Measurements from ENCODE around the gene XIRP2.

The XIRP2 gene

GRCh38 chr2:167293943-167294775, 405.9 kb downstream of the XIRP2 start:
- DNase-seq = no peak

- peak; percentile 15 for DNase-seq
Measured at GRCh38 chr2:167294776-167295140, 406.5 kb downstream of the XIRP2 start.

GRCh38 chr2:167297292-167297691, 409.0 kb downstream of the XIRP2 start:
- DNase-seq = no peak

- no peak for DNase-seq
Measured at GRCh38 chr2:167298017-167298416, 409.7 kb downstream of the XIRP2 start.
